ENCODE results near the gene LAIR1.
A peak's percentile ranks its signal among the peaks of the same experiment; 100 is the strongest.
"Not testable (repeated sequence)": the region's sequence is repeated elsewhere in the genome, so short reads cannot be mapped to it uniquely, and the experiment has no call there.

DNA sequence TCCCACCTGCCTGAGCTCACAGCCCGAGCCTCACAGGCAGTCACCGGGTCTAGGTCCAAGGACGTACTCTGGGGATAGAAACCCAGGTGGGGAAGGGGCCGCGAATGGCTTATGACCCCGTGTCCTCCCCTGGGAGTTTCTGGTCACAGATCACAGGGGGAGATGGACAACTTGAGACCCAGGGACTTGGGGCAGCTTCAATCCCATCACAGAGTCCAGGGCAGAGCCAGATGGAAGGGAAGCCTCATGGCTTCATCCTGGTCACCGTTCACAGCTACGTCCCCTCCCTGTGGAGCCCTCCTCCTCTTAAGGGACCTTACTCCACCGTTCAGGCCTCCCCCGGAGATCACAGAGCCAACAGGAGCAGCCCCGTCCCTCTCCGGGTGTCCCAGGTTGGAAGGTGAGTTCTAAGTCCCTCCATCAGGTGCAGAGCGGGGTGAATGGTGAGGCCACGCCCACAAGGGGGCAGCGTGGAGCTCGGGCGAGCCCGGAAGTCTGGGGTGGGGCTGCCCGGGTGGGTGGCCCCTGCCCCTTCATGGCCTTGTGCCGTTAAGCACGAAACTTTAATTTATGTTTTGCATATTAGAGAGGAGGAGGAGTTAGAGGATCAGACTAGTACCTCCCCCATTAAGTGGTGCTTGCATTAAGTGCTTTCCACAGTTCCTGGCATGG lies 5.4 kb downstream of the LAIR1 start:
- TF ChIP-seq, protein P1, sequence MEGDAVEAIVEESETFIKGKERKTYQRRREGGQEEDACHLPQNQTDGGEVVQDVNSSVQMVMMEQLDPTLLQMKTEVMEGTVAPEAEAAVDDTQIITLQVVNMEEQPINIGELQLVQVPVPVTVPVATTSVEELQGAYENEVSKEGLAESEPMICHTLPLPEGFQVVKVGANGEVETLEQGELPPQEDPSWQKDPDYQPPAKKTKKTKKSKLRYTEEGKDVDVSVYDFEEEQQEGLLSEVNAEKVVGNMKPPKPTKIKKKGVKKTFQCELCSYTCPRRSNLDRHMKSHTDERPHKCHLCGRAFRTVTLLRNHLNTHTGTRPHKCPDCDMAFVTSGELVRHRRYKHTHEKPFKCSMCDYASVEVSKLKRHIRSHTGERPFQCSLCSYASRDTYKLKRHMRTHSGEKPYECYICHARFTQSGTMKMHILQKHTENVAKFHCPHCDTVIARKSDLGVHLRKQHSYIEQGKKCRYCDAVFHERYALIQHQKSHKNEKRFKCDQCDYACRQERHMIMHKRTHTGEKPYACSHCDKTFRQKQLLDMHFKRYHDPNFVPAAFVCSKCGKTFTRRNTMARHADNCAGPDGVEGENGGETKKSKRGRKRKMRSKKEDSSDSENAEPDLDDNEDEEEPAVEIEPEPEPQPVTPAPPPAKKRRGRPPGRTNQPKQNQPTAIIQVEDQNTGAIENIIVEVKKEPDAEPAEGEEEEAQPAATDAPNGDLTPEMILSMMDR (IDR thresholded peaks at IDR 0.05; ENCODE audit: low read length): peak; percentile 11; the same call in 1 of the 2 replicates
- not testable (repeated sequence) for TF ChIP-seq EZH2 (IDR thresholded peaks at IDR 0.05; ENCODE audit: borderline replicate concordance, low read length)
